ENCODE results near the gene PCNX4.

GRCh38 chr14:60169722-60170121, 78.0 kb downstream of the PCNX4 start:
- TF ChIP-seq CTCF (IDR thresholded peaks at IDR 0.05; ENCODE audit: low read length) (no peak), EZH2phosphoT487 (IDR thresholded peaks at IDR 0.05; ENCODE audit: low read length) (no peak)
